GM23338 (cell line): ENCODE data around the gene TMEM52. TPM values are rescaled to one million over a fixed set of nuclear protein-coding genes. Genes with fewer than 3 reads are reported as not detected.

Experiments
- ATAC-seq: fragments of 200-7000 bp; cut with Tn5 transposase; 3 replicates; pipeline ENCODE4 v1.9.1; 2020
- DNase-seq: peaks from one replicate; pipeline ENCODE4 v3.0.0-alpha.2; 2015; ENCODE audit warnings: low spot score
- H2AFZ ChIP-seq: fragments of 200-600 bp; sonication (generic); 2 replicates; pipeline ENCODE4 v1.8.0; 2016; ENCODE audit warnings: antibody characterized with exemption, mild to moderate bottlenecking, moderate library complexity
- H3F3A ChIP-seq: fragments of 200-600 bp; sonication (generic); replicated peaks from 2 replicates; pipeline ENCODE4 v1.8.0; 2017; ENCODE audit warnings: antibody characterized with exemption, mixed run types, low read depth
- H3K27ac ChIP-seq: fragments of 200-600 bp; sonication (generic); 2 replicates; pipeline ENCODE4 v1.6.1; 2016; ENCODE audit warnings: low read depth
- H3K27me3 ChIP-seq: fragments of 200-600 bp; sonication (generic); 2 replicates; pipeline ENCODE4 v1.8.0; 2016; ENCODE audit warnings: mild to moderate bottlenecking, mixed run types, moderate library complexity; ENCODE audit not compliant: insufficient read depth
- H3K36me3 ChIP-seq: fragments of 200-600 bp; sonication (generic); 2 replicates; pipeline ENCODE4 v1.8.0; 2016; ENCODE audit warnings: mild to moderate bottlenecking; ENCODE audit not compliant: insufficient read depth
- H3K4me1 ChIP-seq: fragments of 200-600 bp; sonication (generic); 2 replicates; pipeline ENCODE4 v1.8.0; 2016; ENCODE audit warnings: mild to moderate bottlenecking, moderate library complexity; ENCODE audit not compliant: insufficient read depth
- H3K4me2 ChIP-seq: fragments of 200-600 bp; sonication (generic); 2 replicates; pipeline ENCODE4 v1.7.1; 2017; ENCODE audit warnings: mixed run types
- H3K4me3 ChIP-seq: fragments of 200-600 bp; sonication (generic); 2 replicates; pipeline ENCODE4 v1.6.1; 2016; ENCODE audit warnings: mixed run types
- H3K79me2 ChIP-seq: fragments of 200-600 bp; sonication (generic); replicated peaks from 2 replicates; pipeline ENCODE4 v1.8.0; 2017; ENCODE audit warnings: mild to moderate bottlenecking; ENCODE audit not compliant: insufficient read depth
- H3K9me2 ChIP-seq: fragments of 200-600 bp; sonication (generic); 2 replicates; pipeline ENCODE4 v1.8.0; 2017; ENCODE audit not compliant: insufficient read depth
- H4K20me1 ChIP-seq: fragments of 200-600 bp; sonication (generic); replicated peaks from 2 replicates; pipeline ENCODE4 v1.8.0; 2017; ENCODE audit warnings: mild to moderate bottlenecking; ENCODE audit not compliant: insufficient read depth
- H3K27ac Mint-ChIP-seq: 2 replicates; pipeline ENCODE4 v1.8.0; 2020; ENCODE audit warnings: inconsistent platforms, mild to moderate bottlenecking, moderate library complexity, mixed read lengths
- H3K27me3 Mint-ChIP-seq: 3 replicates; pipeline ENCODE4 v1.8.0; 2022; ENCODE audit warnings: low read depth, mild to moderate bottlenecking, moderate library complexity, mixed read lengths, inconsistent platforms; ENCODE audit not compliant: insufficient read depth, poor library complexity
- H3K36me3 Mint-ChIP-seq: 3 replicates; pipeline ENCODE4 v1.8.0; 2021; ENCODE audit warnings: low read depth, mild to moderate bottlenecking, inconsistent platforms, moderate library complexity, mixed read lengths
- H3K4me1 Mint-ChIP-seq: 3 replicates; pipeline ENCODE4 v1.8.0; 2020; ENCODE audit warnings: mild to moderate bottlenecking, inconsistent platforms, mixed read lengths
- H3K4me3 Mint-ChIP-seq: 3 replicates; pipeline ENCODE4 v1.8.0; 2021; ENCODE audit warnings: moderate library complexity, mild to moderate bottlenecking, inconsistent platforms, mixed read lengths
- H3K9me3 Mint-ChIP-seq: 3 replicates; pipeline ENCODE4 v1.8.0; 2020; ENCODE audit warnings: moderate library complexity, mild to moderate bottlenecking, inconsistent platforms, mixed read lengths
- CREB1 ChIP-seq: fragments of 250-450 bp; sonication (Bioruptor Pico); IDR thresholded peaks from 2 replicates; pipeline ENCODE4 v1.5.0; 2020; ENCODE audit warnings: low read depth, mild to moderate bottlenecking, moderate library complexity
- EZH2 ChIP-seq: fragments of 200-600 bp; sonication (generic); IDR thresholded peaks from one replicate; pipeline ENCODE4 v1.8.0; 2017; ENCODE audit warnings: antibody characterized with exemption, mild to moderate bottlenecking, low read depth; ENCODE audit not compliant: unreplicated experiment
- EZH2phosphoT487 ChIP-seq: fragments of 200-600 bp; sonication (generic); IDR thresholded peaks from one replicate; pipeline ENCODE4 v1.8.1; 2018; ENCODE audit warnings: antibody characterized with exemption; ENCODE audit not compliant: unreplicated experiment
- JUNB ChIP-seq: IDR thresholded peaks from one replicate; pipeline ENCODE4 v1.6.1; 2016; ENCODE audit warnings: antibody characterized with exemption; ENCODE audit not compliant: unreplicated experiment
- NANOG ChIP-seq: IDR thresholded peaks from 2 replicates; pipeline ENCODE4 v1.6.1; 2016; ENCODE audit warnings: antibody characterized with exemption, borderline replicate concordance
- POLR2AphosphoS5 ChIP-seq: IDR thresholded peaks from 2 replicates; pipeline ENCODE4 v1.6.1; 2016; ENCODE audit warnings: antibody characterized with exemption, low read depth
- STAT1 ChIP-seq: IDR thresholded peaks from one replicate; pipeline ENCODE4 v1.6.1; 2016; ENCODE audit warnings: antibody characterized with exemption; ENCODE audit not compliant: unreplicated experiment
- ZNF114 ChIP-seq: fragments of 250-450 bp; sonication (Bioruptor Pico); IDR thresholded peaks from 2 replicates; pipeline ENCODE4 v1.5.0; 2020; ENCODE audit warnings: mild to moderate bottlenecking, moderate library complexity
- ZNF331 ChIP-seq: fragments of 250-450 bp; sonication (Bioruptor Pico); IDR thresholded peaks from 2 replicates; pipeline ENCODE4 v1.5.0; 2020; ENCODE audit warnings: low read depth, mild to moderate bottlenecking, moderate library complexity
- polyA plus RNA-seq: library from polyadenylated mRNA; unstranded; fragments of >200 nt; fragmentation: Nextera tagmentation; extraction: Ambion mirVana; gene quantifications from 2 replicates; pipeline ENCODE4 v1.2.1, GENCODE V29; 2016
- total RNA-seq: library from RNA; depleted of rRNA; stranded (reverse); fragments of >200 nt; shearing (Covaris generic); gene quantifications from 2 replicates; pipeline ENCODE4 v1.2.3, GENCODE V29; 2014
- TF ChIP-seq, protein P1 (sequence below): fragments of 250-450 bp; sonication (Bioruptor Pico); IDR thresholded peaks from 2 replicates; pipeline ENCODE4 v1.5.0; 2020; ENCODE audit warnings: mild to moderate bottlenecking, moderate library complexity
- TF ChIP-seq, protein P2 (sequence below), 2 experiments: fragments of 200-600 bp in 1 of 2; sonication (generic) in 1 of 2; conservative IDR thresholded peaks; 2 replicates each; pipeline versions ENCODE4 v1.5.1 to v1.6.1; 2016 to 2017; ENCODE audit warnings: antibody characterized with exemption in 2 of 2, low read depth in 2 of 2, mild to moderate bottlenecking in 2 of 2, moderate library complexity in 1 of 2
- TF ChIP-seq, protein P3 (sequence below): IDR thresholded peaks from one replicate; pipeline ENCODE4 v1.6.1; 2018; ENCODE audit warnings: antibody characterized with exemption; ENCODE audit not compliant: unreplicated experiment

TMEM52 gene
- total and polyA plus RNA-seq, 2 experiments from 2014 or later, result 19.5 to 25.0 TPM

DNA sequence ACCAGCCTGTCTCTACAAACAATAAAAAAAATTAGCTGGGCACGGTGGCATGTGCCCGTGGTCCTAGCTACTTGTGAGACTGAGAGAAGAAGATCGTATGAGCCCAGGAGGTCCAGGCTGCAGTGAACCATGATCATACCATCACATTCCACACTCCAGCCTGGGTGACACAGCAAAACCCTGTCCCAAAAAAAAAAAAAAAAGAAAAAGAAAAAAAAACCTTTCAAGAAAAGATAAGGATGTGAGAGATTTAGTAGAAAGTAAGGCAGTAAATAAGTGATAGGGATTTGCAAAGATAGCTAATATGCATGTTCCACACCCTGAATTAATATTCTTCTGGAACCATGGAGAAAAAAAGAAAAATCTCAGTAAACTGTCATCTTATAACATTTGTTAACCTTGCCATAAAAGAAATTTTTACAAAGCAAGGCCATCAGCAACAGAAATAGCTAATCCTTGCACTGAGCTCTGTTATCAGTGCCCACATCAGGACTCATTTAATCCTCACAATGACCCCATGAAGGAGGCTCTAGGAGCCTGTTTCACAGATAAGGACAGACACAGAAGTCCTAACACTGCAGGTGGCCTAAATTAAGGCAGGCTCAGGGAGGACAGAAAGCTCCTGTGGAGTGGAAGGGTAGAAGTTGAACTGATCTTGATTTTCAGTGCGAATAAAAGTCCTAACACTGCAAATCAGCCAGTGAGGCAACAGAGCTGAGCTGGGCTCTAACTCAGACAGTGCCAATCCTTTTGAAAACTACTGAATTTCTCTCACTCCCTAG, 35.8 kb downstream of the TMEM52 start (continued):
- TF ChIP-seq, protein P1, sequence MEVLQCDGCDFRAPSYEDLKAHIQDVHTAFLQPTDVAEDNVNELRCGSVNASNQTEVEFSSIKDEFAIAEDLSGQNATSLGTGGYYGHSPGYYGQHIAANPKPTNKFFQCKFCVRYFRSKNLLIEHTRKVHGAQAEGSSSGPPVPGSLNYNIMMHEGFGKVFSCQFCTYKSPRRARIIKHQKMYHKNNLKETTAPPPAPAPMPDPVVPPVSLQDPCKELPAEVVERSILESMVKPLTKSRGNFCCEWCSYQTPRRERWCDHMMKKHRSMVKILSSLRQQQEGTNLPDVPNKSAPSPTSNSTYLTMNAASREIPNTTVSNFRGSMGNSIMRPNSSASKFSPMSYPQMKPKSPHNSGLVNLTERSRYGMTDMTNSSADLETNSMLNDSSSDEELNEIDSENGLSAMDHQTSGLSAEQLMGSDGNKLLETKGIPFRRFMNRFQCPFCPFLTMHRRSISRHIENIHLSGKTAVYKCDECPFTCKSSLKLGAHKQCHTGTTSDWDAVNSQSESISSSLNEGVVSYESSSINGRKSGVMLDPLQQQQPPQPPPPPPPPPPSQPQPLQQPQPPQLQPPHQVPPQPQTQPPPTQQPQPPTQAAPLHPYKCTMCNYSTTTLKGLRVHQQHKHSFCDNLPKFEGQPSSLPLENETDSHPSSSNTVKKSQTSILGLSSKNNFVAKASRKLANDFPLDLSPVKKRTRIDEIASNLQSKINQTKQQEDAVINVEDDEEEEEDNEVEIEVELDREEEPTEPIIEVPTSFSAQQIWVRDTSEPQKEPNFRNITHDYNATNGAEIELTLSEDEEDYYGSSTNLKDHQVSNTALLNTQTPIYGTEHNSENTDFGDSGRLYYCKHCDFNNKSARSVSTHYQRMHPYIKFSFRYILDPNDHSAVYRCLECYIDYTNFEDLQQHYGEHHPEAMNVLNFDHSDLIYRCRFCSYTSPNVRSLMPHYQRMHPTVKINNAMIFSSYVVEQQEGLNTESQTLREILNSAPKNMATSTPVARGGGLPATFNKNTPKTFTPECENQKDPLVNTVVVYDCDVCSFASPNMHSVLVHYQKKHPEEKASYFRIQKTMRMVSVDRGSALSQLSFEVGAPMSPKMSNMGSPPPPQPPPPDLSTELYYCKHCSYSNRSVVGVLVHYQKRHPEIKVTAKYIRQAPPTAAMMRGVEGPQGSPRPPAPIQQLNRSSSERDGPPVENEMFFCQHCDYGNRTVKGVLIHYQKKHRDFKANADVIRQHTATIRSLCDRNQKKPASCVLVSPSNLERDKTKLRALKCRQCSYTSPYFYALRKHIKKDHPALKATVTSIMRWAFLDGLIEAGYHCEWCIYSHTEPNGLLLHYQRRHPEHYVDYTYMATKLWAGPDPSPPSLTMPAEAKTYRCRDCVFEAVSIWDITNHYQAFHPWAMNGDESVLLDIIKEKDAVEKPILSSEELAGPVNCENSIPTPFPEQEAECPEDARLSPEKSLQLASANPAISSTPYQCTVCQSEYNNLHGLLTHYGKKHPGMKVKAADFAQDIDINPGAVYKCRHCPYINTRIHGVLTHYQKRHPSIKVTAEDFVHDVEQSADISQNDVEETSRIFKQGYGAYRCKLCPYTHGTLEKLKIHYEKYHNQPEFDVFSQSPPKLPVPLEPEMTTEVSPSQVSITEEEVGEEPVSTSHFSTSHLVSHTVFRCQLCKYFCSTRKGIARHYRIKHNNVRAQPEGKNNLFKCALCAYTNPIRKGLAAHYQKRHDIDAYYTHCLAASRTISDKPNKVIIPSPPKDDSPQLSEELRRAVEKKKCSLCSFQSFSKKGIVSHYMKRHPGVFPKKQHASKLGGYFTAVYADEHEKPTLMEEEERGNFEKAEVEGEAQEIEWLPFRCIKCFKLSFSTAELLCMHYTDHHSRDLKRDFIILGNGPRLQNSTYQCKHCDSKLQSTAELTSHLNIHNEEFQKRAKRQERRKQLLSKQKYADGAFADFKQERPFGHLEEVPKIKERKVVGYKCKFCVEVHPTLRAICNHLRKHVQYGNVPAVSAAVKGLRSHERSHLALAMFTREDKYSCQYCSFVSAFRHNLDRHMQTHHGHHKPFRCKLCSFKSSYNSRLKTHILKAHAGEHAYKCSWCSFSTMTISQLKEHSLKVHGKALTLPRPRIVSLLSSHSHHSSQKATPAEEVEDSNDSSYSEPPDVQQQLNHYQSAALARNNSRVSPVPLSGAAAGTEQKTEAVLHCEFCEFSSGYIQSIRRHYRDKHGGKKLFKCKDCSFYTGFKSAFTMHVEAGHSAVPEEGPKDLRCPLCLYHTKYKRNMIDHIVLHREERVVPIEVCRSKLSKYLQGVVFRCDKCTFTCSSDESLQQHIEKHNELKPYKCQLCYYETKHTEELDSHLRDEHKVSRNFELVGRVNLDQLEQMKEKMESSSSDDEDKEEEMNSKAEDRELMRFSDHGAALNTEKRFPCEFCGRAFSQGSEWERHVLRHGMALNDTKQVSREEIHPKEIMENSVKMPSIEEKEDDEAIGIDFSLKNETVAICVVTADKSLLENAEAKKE (CRISPR knock-in tag), result no peak
- TF ChIP-seq EZH2 (no peak), ZNF114 (CRISPR knock-in tag) (no peak), POLR2AphosphoS5 (no peak), CREB1 (CRISPR knock-in tag) (no peak), EZH2phosphoT487 (no peak), NANOG (no peak), JUNB (no peak), ZNF331 (CRISPR knock-in tag) (no peak), STAT1 (no peak)

DNA sequence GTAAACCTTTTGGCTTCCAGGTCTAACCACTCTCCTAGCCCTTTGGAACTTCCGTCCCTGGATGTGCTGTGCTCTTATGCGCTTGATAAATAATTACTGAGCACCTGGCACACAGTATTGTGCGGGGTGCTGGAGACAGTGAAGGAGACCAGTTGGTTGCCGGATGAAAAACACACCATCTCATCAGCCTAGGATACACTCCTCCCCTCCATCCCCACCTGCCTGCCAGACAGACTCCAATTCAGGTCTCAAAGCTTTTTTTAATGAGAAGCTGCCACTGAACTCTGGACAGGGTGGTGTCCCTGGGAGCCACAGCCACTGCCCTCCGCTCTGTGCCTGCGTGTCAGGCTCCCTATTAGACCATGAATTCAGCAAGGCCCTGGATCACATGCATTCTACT, 37.4 kb downstream of the TMEM52 start:
- Mint-ChIP-seq H3K4me3 (no peak overlapping the region), H3K36me3 (peaks cover 35% of the 10 kb centered on the region)
- TF ChIP-seq, protein P2, sequence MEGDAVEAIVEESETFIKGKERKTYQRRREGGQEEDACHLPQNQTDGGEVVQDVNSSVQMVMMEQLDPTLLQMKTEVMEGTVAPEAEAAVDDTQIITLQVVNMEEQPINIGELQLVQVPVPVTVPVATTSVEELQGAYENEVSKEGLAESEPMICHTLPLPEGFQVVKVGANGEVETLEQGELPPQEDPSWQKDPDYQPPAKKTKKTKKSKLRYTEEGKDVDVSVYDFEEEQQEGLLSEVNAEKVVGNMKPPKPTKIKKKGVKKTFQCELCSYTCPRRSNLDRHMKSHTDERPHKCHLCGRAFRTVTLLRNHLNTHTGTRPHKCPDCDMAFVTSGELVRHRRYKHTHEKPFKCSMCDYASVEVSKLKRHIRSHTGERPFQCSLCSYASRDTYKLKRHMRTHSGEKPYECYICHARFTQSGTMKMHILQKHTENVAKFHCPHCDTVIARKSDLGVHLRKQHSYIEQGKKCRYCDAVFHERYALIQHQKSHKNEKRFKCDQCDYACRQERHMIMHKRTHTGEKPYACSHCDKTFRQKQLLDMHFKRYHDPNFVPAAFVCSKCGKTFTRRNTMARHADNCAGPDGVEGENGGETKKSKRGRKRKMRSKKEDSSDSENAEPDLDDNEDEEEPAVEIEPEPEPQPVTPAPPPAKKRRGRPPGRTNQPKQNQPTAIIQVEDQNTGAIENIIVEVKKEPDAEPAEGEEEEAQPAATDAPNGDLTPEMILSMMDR (conservative IDR thresholded peaks at IDR 0.05; ENCODE audit: low read depth in 2 of 2), result no peak
- TF ChIP-seq ZNF114 (CRISPR knock-in tag) (no peak), EZH2 (no peak), EZH2phosphoT487 (no peak), JUNB (no peak), STAT1 (no peak), CREB1 (CRISPR knock-in tag) (no peak), POLR2AphosphoS5 (no peak)
- TF ChIP-seq, protein P3, sequence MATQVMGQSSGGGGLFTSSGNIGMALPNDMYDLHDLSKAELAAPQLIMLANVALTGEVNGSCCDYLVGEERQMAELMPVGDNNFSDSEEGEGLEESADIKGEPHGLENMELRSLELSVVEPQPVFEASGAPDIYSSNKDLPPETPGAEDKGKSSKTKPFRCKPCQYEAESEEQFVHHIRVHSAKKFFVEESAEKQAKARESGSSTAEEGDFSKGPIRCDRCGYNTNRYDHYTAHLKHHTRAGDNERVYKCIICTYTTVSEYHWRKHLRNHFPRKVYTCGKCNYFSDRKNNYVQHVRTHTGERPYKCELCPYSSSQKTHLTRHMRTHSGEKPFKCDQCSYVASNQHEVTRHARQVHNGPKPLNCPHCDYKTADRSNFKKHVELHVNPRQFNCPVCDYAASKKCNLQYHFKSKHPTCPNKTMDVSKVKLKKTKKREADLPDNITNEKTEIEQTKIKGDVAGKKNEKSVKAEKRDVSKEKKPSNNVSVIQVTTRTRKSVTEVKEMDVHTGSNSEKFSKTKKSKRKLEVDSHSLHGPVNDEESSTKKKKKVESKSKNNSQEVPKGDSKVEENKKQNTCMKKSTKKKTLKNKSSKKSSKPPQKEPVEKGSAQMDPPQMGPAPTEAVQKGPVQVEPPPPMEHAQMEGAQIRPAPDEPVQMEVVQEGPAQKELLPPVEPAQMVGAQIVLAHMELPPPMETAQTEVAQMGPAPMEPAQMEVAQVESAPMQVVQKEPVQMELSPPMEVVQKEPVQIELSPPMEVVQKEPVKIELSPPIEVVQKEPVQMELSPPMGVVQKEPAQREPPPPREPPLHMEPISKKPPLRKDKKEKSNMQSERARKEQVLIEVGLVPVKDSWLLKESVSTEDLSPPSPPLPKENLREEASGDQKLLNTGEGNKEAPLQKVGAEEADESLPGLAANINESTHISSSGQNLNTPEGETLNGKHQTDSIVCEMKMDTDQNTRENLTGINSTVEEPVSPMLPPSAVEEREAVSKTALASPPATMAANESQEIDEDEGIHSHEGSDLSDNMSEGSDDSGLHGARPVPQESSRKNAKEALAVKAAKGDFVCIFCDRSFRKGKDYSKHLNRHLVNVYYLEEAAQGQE, result no peak

More for the DNA sequence above, 37.4 kb downstream of the TMEM52 start:
- Histone ChIP-seq H3K79me2 (peaks cover 100% of the 10 kb centered on the region), H3K4me3 (no peak overlapping the region), H3K4me2 (no peak overlapping the region), H3K4me1 (peaks cover 26% of the 10 kb centered on the region), H3K27me3 (no peaks in the 10 kb centered on the region), H3K27ac (peak overlapping the region; percentile 62; the same call in 1 of the 2 replicates), H3K36me3 (no peaks in the 10 kb centered on the region), H3F3A (peaks cover 6% of the 10 kb centered on the region; the same call in 1 of the 2 replicates), H2AFZ (no peak overlapping the region), H4K20me1 (peaks cover 98% of the 10 kb centered on the region), H3K9me2 (no peaks in the 10 kb centered on the region)
- DNase-seq (no peak), ATAC-seq (peak; percentile 20; the same call in 2 of the 3 replicates)
- H3K27ac Mint-ChIP-seq, result 0 out of 2 replicates have a peak overlapping the region, but pooled peaks have one; percentile 23
- peaks cover 32% of the 10 kb centered on the region for H3K4me1 Mint-ChIP-seq
- no peaks in the 10 kb centered on the region for H3K27me3 Mint-ChIP-seq
- H3K9me3 Mint-ChIP-seq, result no peaks in the 10 kb centered on the region
